ENCODE measurements around the gene DPPA3.
"Not testable (repeated sequence)": the region's sequence is repeated elsewhere in the genome, so short reads cannot be mapped to it uniquely, and the experiment has no call there.

DPPA3 gene

GRCh38 chr12:7711133-7711532 is at the start of gene DPPA3:
DPPA3 (plus strand) TSS chr12:7711433; CDS start chr12:7711571, 138 bp downstream.
- DNase-seq (ENCODE audit: low read depth in 2 of 2) = no peak

- no peak for DNase-seq (ENCODE audit: low read depth in 2 of 2)
Measured at GRCh38 chr12:7661741-7662140, 49.5 kb upstream of the DPPA3 start.

GRCh38 chr12:7666595-7666994 is 44.6 kb upstream of the DPPA3 start:
- DNase-seq (ENCODE audit: low read depth in 2 of 2) = no peak

- DNase-seq (ENCODE audit: low read depth in 2 of 2) = no peak
Measured at GRCh38 chr12:7667125-7667524, 44.1 kb upstream of the DPPA3 start.

GRCh38 chr12:7668171-7668570 is 43.1 kb upstream of the DPPA3 start:
- no peak for DNase-seq (ENCODE audit: low read depth in 2 of 2)

GRCh38 chr12:7675455-7675854 is 35.8 kb upstream of the DPPA3 start:
- not testable (repeated sequence) for DNase-seq (ENCODE audit: low read depth in 2 of 2)

- DNase-seq (ENCODE audit: low read depth in 2 of 2) = not testable (repeated sequence)
Measured at GRCh38 chr12:7677432-7677888, 33.8 kb upstream of the DPPA3 start.

GRCh38 chr12:7678744-7679143 is 32.5 kb upstream of the DPPA3 start:
- DNase-seq (ENCODE audit: low read depth in 2 of 2) = no peak

- DNase-seq (ENCODE audit: low read depth in 2 of 2) = no peak
Measured at GRCh38 chr12:7679251-7680045, 31.8 kb upstream of the DPPA3 start.

GRCh38 chr12:7681535-7681934 is 29.7 kb upstream of the DPPA3 start:
- DNase-seq (ENCODE audit: low read depth in 2 of 2) = no peak

GRCh38 chr12:7693793-7694192 is 17.4 kb upstream of the DPPA3 start:
- no peak for DNase-seq (ENCODE audit: low read depth in 2 of 2)

- DNase-seq (ENCODE audit: low read depth in 2 of 2) = no peak
Measured at GRCh38 chr12:7694556-7695236, 16.5 kb upstream of the DPPA3 start.

- no peak for DNase-seq (ENCODE audit: low read depth in 2 of 2)
Measured at GRCh38 chr12:7695237-7695560, 16.0 kb upstream of the DPPA3 start.

- no peak for DNase-seq (ENCODE audit: low read depth in 2 of 2)
Measured at GRCh38 chr12:7695566-7696197, 15.6 kb upstream of the DPPA3 start, which contains the start of gene GDF3. GDF3 (minus strand) TSS chr12:7695775; CDS start chr12:7695728, 47 bp downstream.

GRCh38 chr12:7705846-7706245 is 5.4 kb upstream of the DPPA3 start:
- no peak for DNase-seq (ENCODE audit: low read depth in 2 of 2)

GRCh38 chr12:7709969-7710675 is 1.1 kb upstream of the DPPA3 start:
- DNase-seq (ENCODE audit: low read depth in 2 of 2) = no peak

- no peak for DNase-seq (ENCODE audit: low read depth in 2 of 2)
Measured at GRCh38 chr12:7712841-7713442, 1.7 kb downstream of the DPPA3 start.

- no peak for DNase-seq (ENCODE audit: low read depth in 2 of 2)
Measured at GRCh38 chr12:7716381-7716780, 5.1 kb downstream of the DPPA3 start.

GRCh38 chr12:7719946-7720730 is 8.9 kb downstream of the DPPA3 start:
- DNase-seq (ENCODE audit: low read depth in 2 of 2) = no peak

GRCh38 chr12:7723926-7724325 is 12.7 kb downstream of the DPPA3 start:
- no peak for DNase-seq (ENCODE audit: low read depth in 2 of 2)

GRCh38 chr12:7729746-7730145 is 18.5 kb downstream of the DPPA3 start:
- no peak for DNase-seq (ENCODE audit: low read depth in 2 of 2)

Measured in stimulated activated CD8-positive, alpha-beta memory T cell treated with anti-CD3 and anti-CD28 coated beads, Interleukin-15, amount 100 ng/mL, for 48 hours (primary cell).